Skeletal muscle tissue (tissue), 4 donors: Measurements from ENCODE around the gene BMP2. TPM values are rescaled to one million over a fixed set of nuclear protein-coding genes. Genes with fewer than 3 reads are reported as not detected.

Experiments used
- H3K27ac ChIP-seq: one replicate; pipeline ENCODE4 v1.7.0; 2013; ENCODE audit warnings: mild to moderate bottlenecking, low read depth, low read length, inconsistent platforms
- H3K27me3 ChIP-seq, 3 donors: one replicate each; pipeline ENCODE4 v1.7.0; 2013; ENCODE audit warnings: low read length in 3 of 3; ENCODE audit not compliant: control insufficient read depth in 3 of 3, insufficient read depth in 3 of 3
- H3K36me3 ChIP-seq, 3 donors: one replicate each; pipeline ENCODE4 v1.7.0; 2013; ENCODE audit warnings: low read length in 3 of 3; ENCODE audit not compliant: control insufficient read depth in 3 of 3, insufficient read depth in 3 of 3
- H3K4me1 ChIP-seq, 3 donors: one replicate each; pipeline ENCODE4 v1.7.0; 2013; ENCODE audit warnings: low read length in 3 of 3, mild to moderate bottlenecking in 3 of 3; ENCODE audit not compliant: control insufficient read depth in 3 of 3, insufficient read depth in 3 of 3
- H3K4me3 ChIP-seq, 3 donors: one replicate each; pipeline ENCODE4 v1.7.0; 2013; ENCODE audit warnings: low read length in 3 of 3
- H3K9ac ChIP-seq, 3 donors: one replicate each; pipeline ENCODE4 v1.7.0; 2013; ENCODE audit warnings: low read length in 3 of 3, mild to moderate bottlenecking in 3 of 3, moderate library complexity in 2 of 3, low read depth in 1 of 3
- H3K9me3 ChIP-seq, 3 donors: one replicate each; pipeline ENCODE4 v1.7.0; 2013; ENCODE audit warnings: low read length in 3 of 3; ENCODE audit not compliant: control insufficient read depth in 3 of 3
- total RNA-seq: library from RNA; depleted of rRNA; stranded (reverse); fragments of >200 nt; gene quantifications from one replicate; pipeline ENCODE4 v1.2.3, GENCODE V29; 2014
- donor health status: Osteomylitis.

BMP2 gene
- total RNA-seq, 1 donor from 2014 or later, result 2.6 TPM

- Histone ChIP-seq H3K4me1 (no peaks in the 10 kb centered on the region), H3K9me3 (no peaks in the 10 kb centered on the region), H3K27ac (no peak overlapping the region), H3K27me3 (no peaks in the 10 kb centered on the region), H3K36me3 (no peaks in the 10 kb centered on the region), H3K9ac (no peak overlapping the region), H3K4me3 (no peak overlapping the region)
Measured at GRCh38 chr20:6828794-6829423, 61.4 kb downstream of the BMP2 start.

DNA sequence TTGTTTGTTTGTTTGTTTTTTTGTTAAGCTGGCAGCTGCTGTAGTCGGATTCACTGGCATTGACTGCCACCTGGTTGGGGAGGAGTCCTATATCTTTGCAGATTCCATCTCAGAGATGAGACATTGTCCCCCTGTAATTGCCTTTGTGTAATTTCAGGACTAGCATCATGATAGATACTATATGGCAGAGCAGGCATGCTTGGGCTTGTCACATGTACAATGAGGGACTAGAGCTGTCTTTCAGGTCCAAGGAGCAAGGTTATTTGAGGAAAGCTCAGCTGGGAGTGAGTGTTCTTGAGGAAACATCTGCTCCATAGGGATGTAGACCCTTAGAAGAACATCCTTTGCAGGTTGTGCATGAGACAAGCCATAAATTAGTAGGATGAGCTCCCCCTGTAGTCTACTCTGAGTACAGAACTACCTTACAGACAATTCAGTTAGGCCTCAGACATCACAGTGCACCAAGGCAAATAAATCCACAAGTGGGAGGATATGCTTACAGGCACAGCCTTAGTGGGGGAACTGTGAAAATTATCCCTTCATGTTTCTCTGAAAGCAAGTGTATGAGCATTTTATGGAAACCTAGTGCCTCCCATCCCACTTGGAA lies 62.1 kb downstream of the BMP2 start:
- H3K9me3 ChIP-seq, result no peaks in the 10 kb centered on the region
- H3K27ac ChIP-seq, result no peak overlapping the region
- H3K9ac ChIP-seq, result no peak overlapping the region
- no peak overlapping the region for H3K4me3 ChIP-seq
- H3K4me1 ChIP-seq, result no peaks in the 10 kb centered on the region
- no peaks in the 10 kb centered on the region for H3K27me3 ChIP-seq
- H3K36me3 ChIP-seq, result no peaks in the 10 kb centered on the region
